KMS-11 (cell line): ENCODE results near the gene TMEM184A.

Source experiments
- H2AFZ ChIP-seq: fragments of 200-600 bp; sonication (generic); 2 replicates; pipeline ENCODE4 v1.6.1; 2016; ENCODE audit warnings: antibody characterized with exemption, mixed run types, low read depth
- H3K27ac ChIP-seq: fragments of 200-600 bp; sonication (generic); 2 replicates; pipeline ENCODE4 v1.6.1; 2016; ENCODE audit warnings: mild to moderate bottlenecking, mixed run types
- H3K27me3 ChIP-seq: fragments of 200-600 bp; sonication (generic); 2 replicates; pipeline ENCODE4 v1.6.1; 2017; ENCODE audit warnings: mild to moderate bottlenecking, low read depth, mixed run types, moderate library complexity; ENCODE audit not compliant: insufficient read depth
- H3K36me3 ChIP-seq: fragments of 200-600 bp; sonication (generic); 2 replicates; pipeline ENCODE4 v1.6.1; 2017; ENCODE audit warnings: mild to moderate bottlenecking, mixed run types; ENCODE audit not compliant: insufficient read depth
- H3K4me1 ChIP-seq: fragments of 200-600 bp; sonication (generic); 2 replicates; pipeline ENCODE4 v1.6.1; 2016; ENCODE audit warnings: mild to moderate bottlenecking, low read depth, mixed run types; ENCODE audit not compliant: poor library complexity, severe bottlenecking
- H3K4me2 ChIP-seq: fragments of 200-600 bp; sonication (generic); 2 replicates; pipeline ENCODE4 v1.7.0; 2016; ENCODE audit warnings: mild to moderate bottlenecking, mixed run types
- H3K4me3 ChIP-seq: fragments of 200-600 bp; sonication (generic); IDR thresholded peaks from 2 replicates; pipeline ENCODE4 v1.6.1; 2017; ENCODE audit warnings: low read depth, low read length, mixed read lengths; ENCODE audit not compliant: insufficient read depth
- H3K79me2 ChIP-seq: fragments of 200-600 bp; sonication (generic); 2 replicates; pipeline ENCODE4 v1.6.1; 2016; ENCODE audit warnings: low read depth, mixed run types; ENCODE audit not compliant: insufficient read depth
- H3K9ac ChIP-seq: fragments of 200-600 bp; sonication (generic); 2 replicates; pipeline ENCODE4 v1.6.1; 2016; ENCODE audit warnings: mild to moderate bottlenecking, mixed run types
- H4K20me1 ChIP-seq: fragments of 200-600 bp; sonication (generic); 2 replicates; pipeline ENCODE4 v1.6.1; 2016; ENCODE audit warnings: mild to moderate bottlenecking, mixed run types; ENCODE audit not compliant: insufficient read depth
- TF ChIP-seq, protein P1 (sequence below): fragments of 200-600 bp; sonication (generic); conservative IDR thresholded peaks from 2 replicates; pipeline ENCODE4 v1.6.1; 2017; ENCODE audit warnings: low read depth, mild to moderate bottlenecking, antibody characterized with exemption, low read length, moderate library complexity, mixed read lengths

TMEM184A gene

DNA sequence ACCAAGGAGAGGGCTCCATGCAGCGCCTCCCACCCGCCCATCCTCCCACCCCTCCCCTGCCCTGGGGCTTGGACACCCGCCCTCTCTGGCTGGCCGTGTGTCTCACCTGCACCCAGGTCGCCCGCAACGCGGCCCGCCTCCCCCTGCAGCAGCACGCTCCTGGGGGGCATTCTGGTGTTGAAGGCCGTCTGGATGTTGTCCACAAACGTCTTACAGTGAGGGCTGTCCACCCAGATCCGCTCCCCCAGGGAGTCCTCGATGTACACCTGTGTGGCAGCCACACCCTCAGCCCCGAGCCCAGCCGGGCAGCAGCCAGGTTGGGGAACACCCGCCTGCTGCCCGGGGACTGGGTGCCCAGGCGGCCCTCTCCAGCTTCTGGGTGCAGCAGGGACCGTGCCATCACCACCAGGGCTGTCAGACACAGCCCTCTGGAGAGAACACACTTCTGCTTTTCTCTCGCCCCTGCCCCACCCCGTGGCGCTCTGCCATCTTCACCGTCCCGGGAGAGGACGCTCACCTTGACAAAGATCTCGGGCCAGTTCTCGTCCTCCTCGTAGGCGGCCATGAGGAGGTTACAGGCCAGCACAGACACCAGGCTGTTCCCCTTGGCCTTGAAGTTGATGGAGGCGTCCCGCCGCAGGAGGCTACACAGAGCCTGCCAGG lies 56.5 kb downstream of the TMEM184A start:
- Histone ChIP-seq H2AFZ (no peak overlapping the region), H3K4me1 (peaks cover 8% of the 10 kb centered on the region), H3K79me2 (peaks cover 31% of the 10 kb centered on the region), H3K4me3 (no peak overlapping the region), H3K4me2 (no peak overlapping the region), H3K27me3 (no peaks in the 10 kb centered on the region), H3K36me3 (0 out of 2 replicates have a peak, but pooled peaks cover 3% of the 10 kb centered on the region), H4K20me1 (no peaks in the 10 kb centered on the region), H3K9ac (no peak overlapping the region), H3K27ac (no peak overlapping the region)
- TF ChIP-seq, protein P1, sequence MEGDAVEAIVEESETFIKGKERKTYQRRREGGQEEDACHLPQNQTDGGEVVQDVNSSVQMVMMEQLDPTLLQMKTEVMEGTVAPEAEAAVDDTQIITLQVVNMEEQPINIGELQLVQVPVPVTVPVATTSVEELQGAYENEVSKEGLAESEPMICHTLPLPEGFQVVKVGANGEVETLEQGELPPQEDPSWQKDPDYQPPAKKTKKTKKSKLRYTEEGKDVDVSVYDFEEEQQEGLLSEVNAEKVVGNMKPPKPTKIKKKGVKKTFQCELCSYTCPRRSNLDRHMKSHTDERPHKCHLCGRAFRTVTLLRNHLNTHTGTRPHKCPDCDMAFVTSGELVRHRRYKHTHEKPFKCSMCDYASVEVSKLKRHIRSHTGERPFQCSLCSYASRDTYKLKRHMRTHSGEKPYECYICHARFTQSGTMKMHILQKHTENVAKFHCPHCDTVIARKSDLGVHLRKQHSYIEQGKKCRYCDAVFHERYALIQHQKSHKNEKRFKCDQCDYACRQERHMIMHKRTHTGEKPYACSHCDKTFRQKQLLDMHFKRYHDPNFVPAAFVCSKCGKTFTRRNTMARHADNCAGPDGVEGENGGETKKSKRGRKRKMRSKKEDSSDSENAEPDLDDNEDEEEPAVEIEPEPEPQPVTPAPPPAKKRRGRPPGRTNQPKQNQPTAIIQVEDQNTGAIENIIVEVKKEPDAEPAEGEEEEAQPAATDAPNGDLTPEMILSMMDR = no peak

DNA sequence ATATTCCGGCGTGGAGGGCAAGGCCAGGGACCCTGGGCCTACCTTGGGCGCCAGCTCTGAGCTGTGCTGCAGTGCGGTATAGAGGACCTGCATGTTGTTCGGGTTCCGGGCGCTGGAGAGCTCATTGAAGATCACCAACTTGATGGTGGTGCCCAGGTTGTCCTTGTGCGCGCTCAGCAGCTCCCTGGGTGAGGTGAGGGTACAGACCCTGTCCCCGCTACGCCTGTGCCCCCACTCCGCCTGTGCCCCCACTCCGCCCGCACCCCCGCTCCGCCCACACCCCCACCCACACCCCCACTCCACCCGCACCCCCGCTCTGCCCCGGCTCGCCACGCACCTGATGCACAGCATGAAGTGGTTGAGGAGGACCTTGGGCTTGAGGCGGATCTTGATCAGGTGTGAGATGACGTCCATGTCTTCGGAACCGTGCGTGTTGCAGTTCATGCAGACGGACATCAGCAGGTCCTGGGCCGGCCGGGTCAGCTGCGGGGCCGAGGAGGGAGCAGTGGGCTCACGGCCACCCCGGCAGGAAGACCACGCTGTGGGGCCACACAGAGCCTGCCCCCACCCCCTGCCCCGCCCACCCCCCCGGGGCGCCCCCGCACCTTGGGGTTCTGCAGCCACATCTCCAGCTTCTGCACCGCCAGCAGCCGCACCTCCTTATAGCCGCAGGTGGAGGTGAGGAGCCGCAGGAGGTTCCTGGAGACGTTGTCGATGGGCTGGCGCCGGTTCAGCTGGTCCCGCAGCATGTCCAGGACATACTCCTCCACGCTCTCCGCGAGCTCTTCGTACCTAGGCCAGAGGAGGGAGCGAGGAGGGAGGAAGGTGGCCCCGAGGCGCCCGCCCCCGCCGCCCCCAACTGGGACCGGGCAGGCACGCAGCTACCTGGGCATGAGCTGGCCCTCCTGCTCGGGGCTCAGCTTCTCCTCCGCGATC lies 57.4 kb downstream of the TMEM184A start:
- TF ChIP-seq, protein P1 = no peak
- peaks cover 8% of the 10 kb centered on the region for H3K4me1 ChIP-seq
- H3K27me3 ChIP-seq = no peaks in the 10 kb centered on the region
- no peak overlapping the region for H3K4me3 ChIP-seq
- H4K20me1 ChIP-seq = no peaks in the 10 kb centered on the region
- peaks cover 27% of the 10 kb centered on the region for H3K79me2 ChIP-seq
- H2AFZ ChIP-seq = no peak overlapping the region
- no peak overlapping the region for H3K27ac ChIP-seq
- no peak overlapping the region for H3K9ac ChIP-seq
- H3K36me3 ChIP-seq = 0 out of 2 replicates have a peak, but pooled peaks cover 3% of the 10 kb centered on the region
- H3K4me2 ChIP-seq = no peak overlapping the region

DNA sequence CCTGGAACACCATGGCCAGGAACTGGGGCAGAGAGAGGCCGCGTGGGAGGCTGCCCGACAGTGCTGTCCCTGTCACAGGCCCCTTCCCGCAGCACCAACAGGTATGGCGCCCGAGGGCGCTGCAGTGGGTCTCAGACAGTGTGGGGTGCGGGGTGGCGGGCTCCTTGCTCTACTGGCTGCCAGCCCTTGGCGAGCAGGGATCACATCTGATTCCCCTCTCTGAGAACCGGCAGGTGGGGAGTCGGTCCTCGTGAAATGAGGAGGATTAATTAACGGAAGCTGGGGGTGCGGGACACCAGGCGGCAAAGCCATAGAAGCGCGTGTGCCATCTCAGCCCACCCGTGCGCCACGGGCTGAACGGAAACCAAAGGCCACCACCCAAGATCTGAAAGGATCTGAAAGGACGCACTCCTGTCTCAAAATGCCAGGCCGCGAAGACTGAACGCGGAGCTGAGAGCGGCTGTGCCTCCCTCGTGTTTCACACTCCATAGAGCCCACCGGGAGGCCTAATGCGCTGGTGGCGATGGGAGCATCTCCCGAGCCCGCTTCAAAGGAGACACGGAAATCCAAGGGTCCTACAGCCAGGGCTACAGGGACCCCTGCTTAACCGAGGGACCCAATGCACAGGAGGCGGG lies 58.6 kb downstream of the TMEM184A start:
- Histone ChIP-seq H2AFZ (no peak overlapping the region), H3K4me2 (no peak overlapping the region), H3K4me1 (no peaks in the 10 kb centered on the region), H3K27me3 (no peaks in the 10 kb centered on the region), H3K79me2 (peaks cover 15% of the 10 kb centered on the region), H4K20me1 (no peaks in the 10 kb centered on the region), H3K9ac (no peak overlapping the region), H3K27ac (no peak overlapping the region), H3K4me3 (no peak overlapping the region), H3K36me3 (0 out of 2 replicates have a peak, but pooled peaks cover 3% of the 10 kb centered on the region)
- TF ChIP-seq, protein P1 = no peak

DNA sequence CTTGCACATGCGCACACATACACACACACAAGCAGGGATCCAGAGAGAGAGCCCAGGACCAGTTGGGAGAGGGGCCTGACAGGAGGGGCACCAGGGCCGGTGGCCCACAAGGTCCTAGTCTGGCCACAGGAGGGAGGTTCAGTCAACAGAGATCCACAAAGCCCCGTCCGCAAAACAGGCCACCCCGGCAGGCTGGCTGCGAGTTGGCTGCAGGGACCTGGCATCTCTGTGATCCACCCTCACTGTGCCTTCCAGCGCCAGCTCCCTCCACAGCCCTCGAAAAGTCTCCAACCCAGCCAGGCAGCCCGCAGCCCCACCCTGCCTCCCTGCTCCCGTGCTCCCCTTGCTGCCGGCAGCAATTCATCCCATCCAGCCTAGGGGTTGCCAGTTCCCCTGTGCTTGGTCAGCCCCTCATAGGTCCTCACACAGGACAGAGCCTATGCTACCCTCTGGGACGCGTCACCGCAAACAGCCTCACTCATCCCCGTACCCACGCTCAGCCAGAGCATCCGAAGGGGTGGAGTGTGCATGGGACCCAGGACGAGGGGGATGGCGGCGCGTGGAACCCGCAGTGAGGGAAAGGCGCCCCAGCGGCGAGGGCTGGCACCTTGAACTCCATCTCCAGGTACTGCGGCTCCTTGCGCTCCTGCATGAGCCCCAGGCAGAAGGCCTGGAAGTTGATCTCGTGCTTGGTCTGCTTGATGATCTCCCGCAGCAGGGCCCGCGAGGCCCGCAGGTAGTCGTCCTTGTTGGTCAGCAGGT lies 59.3 kb downstream of the TMEM184A start:
- Histone ChIP-seq H3K27ac (no peak overlapping the region), H3K4me1 (no peaks in the 10 kb centered on the region), H3K79me2 (peaks cover 8% of the 10 kb centered on the region; the same call in 1 of the 2 replicates), H4K20me1 (no peaks in the 10 kb centered on the region), H2AFZ (no peak overlapping the region), H3K4me3 (no peak overlapping the region), H3K4me2 (no peak overlapping the region), H3K36me3 (0 out of 2 replicates have a peak, but pooled peaks cover 3% of the 10 kb centered on the region), H3K27me3 (no peaks in the 10 kb centered on the region), H3K9ac (no peak overlapping the region)
- TF ChIP-seq, protein P1 = no peak
